SU-DHL-6 (cell line): Measurements from ENCODE around the gene INPP1.
"Not testable (repeated sequence)": the region's sequence is repeated elsewhere in the genome, so short reads cannot be mapped to it uniquely, and the experiment has no call there.

Experiments
- H2AFZ ChIP-seq: fragments of 200-600 bp; sonication (generic); 2 replicates; pipeline ENCODE4 v1.6.1; 2014; ENCODE audit warnings: low read depth, mild to moderate bottlenecking, moderate library complexity, mixed read lengths, antibody characterized with exemption, low read length; ENCODE audit not compliant: severe bottlenecking
- H3F3A ChIP-seq: fragments of 200-600 bp; shearing (Covaris generic); 2 replicates; pipeline ENCODE4 v1.6.0; 2016; ENCODE audit warnings: antibody characterized with exemption, mild to moderate bottlenecking; ENCODE audit not compliant: insufficient read depth
- H3K27ac ChIP-seq: fragments of 200-600 bp; sonication (generic); 2 replicates; pipeline ENCODE4 v1.5.1; 2016; ENCODE audit warnings: low read depth, mild to moderate bottlenecking, low read length, moderate library complexity, mixed read lengths
- H3K27me3 ChIP-seq: fragments of 200-600 bp; sonication (generic), shearing (Covaris generic); 2 replicates; pipeline ENCODE4 v1.6.0; 2014; ENCODE audit warnings: mild to moderate bottlenecking, low read length
- H3K36me3 ChIP-seq: fragments of 200-600 bp; sonication (generic); 2 replicates; pipeline ENCODE4 v1.6.1; 2014; ENCODE audit warnings: mild to moderate bottlenecking, low read length, mixed read lengths
- H3K4me2 ChIP-seq: fragments of 300-600, 200-600 bp; shearing (Covaris generic), sonication (generic); 2 replicates; pipeline ENCODE4 v1.6.0; 2014; ENCODE audit warnings: low read length, low read depth, mild to moderate bottlenecking; ENCODE audit not compliant: poor library complexity, severe bottlenecking
- H3K4me3 ChIP-seq: fragments of 200-600 bp; sonication (generic); 2 replicates; pipeline ENCODE4 v1.5.1; 2014; ENCODE audit warnings: antibody characterized with exemption, low read length, mild to moderate bottlenecking, mixed read lengths; ENCODE audit not compliant: insufficient read depth, poor library complexity, severe bottlenecking
- H3K79me2 ChIP-seq: fragments of 200-600 bp; sonication (generic); 2 replicates; pipeline ENCODE4 v1.6.1; 2014; ENCODE audit warnings: mild to moderate bottlenecking, low read length, moderate library complexity; ENCODE audit not compliant: insufficient read depth
- H3K9ac ChIP-seq: fragments of 200-600 bp; sonication (generic); 2 replicates; pipeline ENCODE4 v1.7.0; 2014; ENCODE audit warnings: mild to moderate bottlenecking, low read length
- H3K9me2 ChIP-seq: fragments of 200-600 bp; sonication (generic); replicated peaks from 2 replicates; pipeline ENCODE4 v1.6.1; 2014; ENCODE audit warnings: low read length; ENCODE audit not compliant: insufficient read depth
- H3K9me3 ChIP-seq: fragments of 200-600 bp; sonication (generic); 2 replicates; pipeline ENCODE4 v1.6.1; 2014; ENCODE audit warnings: low read length, mixed read lengths; ENCODE audit not compliant: insufficient read depth
- H4K20me1 ChIP-seq: fragments of 200-600 bp; sonication (generic); 2 replicates; pipeline ENCODE4 v1.6.1; 2014; ENCODE audit warnings: low read depth, mild to moderate bottlenecking, antibody characterized with exemption, low read length, moderate library complexity, mixed read lengths
- EZH2phosphoT487 ChIP-seq: fragments of 200-600 bp; sonication (generic), shearing (Covaris generic); conservative IDR thresholded peaks from 2 replicates; pipeline ENCODE4 v1.6.1; 2018; ENCODE audit warnings: mild to moderate bottlenecking, antibody characterized with exemption, low read length, moderate library complexity, mixed read lengths
- TF ChIP-seq, protein P1 (sequence below): fragments of 200-600 bp; sonication (generic); IDR thresholded peaks from one replicate; pipeline ENCODE4 v1.5.1; 2017; ENCODE audit warnings: antibody characterized with exemption, mild to moderate bottlenecking, low read length, moderate library complexity; ENCODE audit not compliant: insufficient read depth, poor library complexity, severe bottlenecking

Gene INPP1

DNA sequence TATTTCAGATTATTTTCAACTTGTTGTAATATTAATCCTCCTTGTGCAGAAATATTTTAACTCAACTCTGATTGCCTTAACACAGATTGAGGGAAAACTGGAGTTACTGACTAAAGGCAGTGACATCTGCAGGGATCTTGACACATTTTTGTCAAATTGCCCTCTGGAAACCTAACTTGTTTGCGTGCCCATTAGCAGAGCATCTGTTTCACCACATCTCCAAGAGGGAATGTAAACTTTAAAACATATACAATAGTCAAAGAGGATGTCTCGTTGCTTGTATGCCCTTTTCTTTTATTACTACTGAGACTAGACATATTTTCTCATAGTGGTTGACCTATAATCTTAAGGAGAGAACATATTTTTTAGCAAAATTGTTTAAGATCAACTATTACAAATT, 14.2 kb downstream of the INPP1 start:
- TF ChIP-seq, protein P1, sequence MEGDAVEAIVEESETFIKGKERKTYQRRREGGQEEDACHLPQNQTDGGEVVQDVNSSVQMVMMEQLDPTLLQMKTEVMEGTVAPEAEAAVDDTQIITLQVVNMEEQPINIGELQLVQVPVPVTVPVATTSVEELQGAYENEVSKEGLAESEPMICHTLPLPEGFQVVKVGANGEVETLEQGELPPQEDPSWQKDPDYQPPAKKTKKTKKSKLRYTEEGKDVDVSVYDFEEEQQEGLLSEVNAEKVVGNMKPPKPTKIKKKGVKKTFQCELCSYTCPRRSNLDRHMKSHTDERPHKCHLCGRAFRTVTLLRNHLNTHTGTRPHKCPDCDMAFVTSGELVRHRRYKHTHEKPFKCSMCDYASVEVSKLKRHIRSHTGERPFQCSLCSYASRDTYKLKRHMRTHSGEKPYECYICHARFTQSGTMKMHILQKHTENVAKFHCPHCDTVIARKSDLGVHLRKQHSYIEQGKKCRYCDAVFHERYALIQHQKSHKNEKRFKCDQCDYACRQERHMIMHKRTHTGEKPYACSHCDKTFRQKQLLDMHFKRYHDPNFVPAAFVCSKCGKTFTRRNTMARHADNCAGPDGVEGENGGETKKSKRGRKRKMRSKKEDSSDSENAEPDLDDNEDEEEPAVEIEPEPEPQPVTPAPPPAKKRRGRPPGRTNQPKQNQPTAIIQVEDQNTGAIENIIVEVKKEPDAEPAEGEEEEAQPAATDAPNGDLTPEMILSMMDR, result no peak
- TF ChIP-seq EZH2phosphoT487, result no peak
- no peaks in the 10 kb centered on the region for H3F3A ChIP-seq
- no peaks in the 10 kb centered on the region for H3K79me2 ChIP-seq
- no peak overlapping the region for H3K9ac ChIP-seq
- no peak overlapping the region for H3K4me3 ChIP-seq
- H4K20me1 ChIP-seq, result no peaks in the 10 kb centered on the region
- no peak overlapping the region for H3K4me2 ChIP-seq
- no peak overlapping the region for H3K27ac ChIP-seq
- H2AFZ ChIP-seq, result no peak overlapping the region
- no peaks in the 10 kb centered on the region for H3K36me3 ChIP-seq
- no peaks in the 10 kb centered on the region for H3K9me3 ChIP-seq
- H3K27me3 ChIP-seq, result no peaks in the 10 kb centered on the region
- no peaks in the 10 kb centered on the region for H3K9me2 ChIP-seq

DNA sequence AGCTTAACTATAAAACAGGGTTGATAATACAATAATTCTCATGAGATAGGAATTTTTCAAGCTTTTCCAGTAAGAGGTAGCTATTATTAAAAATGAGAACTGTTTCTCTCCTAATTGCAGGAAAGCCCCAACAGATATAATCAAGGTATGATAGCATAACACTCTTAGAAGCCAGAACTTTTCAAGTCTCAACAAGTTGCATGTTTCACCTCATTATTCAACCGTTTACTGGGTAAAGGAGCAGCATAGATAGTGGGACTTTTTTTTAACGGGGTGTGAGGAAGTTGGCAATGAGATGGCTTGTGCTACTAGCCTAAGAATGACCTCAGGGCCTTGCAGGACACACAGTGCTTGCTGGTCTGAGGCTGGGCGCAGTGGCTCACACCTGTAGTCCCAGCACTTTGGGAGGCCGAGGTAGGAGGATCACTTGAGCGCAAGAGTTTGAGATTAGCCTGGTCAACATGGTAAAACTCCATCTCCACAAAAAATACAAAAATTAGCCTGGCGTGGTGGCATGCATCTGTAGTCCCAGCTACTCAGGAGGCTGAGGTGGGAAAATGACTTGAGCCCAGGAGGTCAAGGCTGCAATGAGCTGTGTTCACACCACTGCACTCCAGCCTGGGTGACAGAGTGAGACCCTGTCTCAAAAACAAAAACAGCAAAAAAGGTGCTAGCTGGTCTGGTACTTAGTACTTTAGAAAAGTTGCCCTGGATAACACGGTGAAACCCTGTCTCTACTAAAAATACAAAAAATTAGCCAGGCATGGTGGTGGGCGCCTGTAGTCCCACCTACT, 15.5 kb downstream of the INPP1 start:
- H2AFZ ChIP-seq, result not testable (repeated sequence)

DNA sequence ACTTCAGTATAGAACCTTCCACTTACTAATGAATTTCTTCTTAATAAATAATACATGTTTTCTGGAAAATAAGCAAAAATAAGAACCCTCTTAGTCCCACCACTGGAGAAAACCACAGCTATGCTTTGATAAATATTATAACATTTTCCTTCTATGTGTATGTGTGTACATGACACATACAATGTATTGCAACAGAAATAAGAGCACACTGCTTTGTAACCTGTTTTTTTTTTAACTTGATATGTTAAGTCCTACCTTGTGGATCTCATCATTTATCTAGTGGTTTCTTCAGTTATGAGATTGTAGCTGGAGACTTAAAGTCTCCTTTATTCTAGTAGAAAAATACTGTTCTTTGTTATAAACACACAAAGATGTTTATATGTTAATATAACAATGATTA, 17.2 kb downstream of the INPP1 start:
- Histone ChIP-seq H3K27ac (no peak overlapping the region), H2AFZ (no peak overlapping the region), H3K79me2 (no peaks in the 10 kb centered on the region)

More for the DNA sequence above, 15.5 kb downstream of the INPP1 start:
- H3F3A ChIP-seq, H3K4me3 ChIP-seq, H3K79me2 ChIP-seq, H3K27ac ChIP-seq, H3K4me2 ChIP-seq, H4K20me1 ChIP-seq, H3K9me3 ChIP-seq, H3K36me3 ChIP-seq, H3K9ac ChIP-seq, H3K27me3 ChIP-seq, H3K9me2 ChIP-seq: not testable (repeated sequence)

DNA sequence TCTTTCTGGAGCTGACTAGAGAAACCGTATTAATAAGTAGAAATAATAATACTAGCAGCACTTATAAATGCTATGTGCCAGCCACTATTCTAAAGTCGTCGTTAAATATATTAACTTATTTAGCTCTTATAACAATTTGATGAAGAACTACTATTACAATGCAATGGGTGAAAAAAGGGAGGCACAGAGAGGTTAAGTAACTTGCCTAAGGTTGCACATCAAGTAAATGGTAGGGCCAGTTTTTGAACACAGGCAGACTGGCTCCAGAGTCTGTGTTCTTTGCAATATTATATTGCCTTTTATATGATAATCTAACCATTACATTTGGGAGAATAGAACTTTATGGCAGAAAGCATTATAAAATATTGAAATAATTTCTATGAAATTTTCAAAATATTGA, 17.6 kb downstream of the INPP1 start:
- H3K4me2 ChIP-seq, result no peak overlapping the region
- H3K9me2 ChIP-seq, result no peaks in the 10 kb centered on the region
- no peak overlapping the region for H3K9ac ChIP-seq
- no peak overlapping the region for H3K4me3 ChIP-seq
- H3K27me3 ChIP-seq, result no peaks in the 10 kb centered on the region
- no peaks in the 10 kb centered on the region for H3K9me3 ChIP-seq
- no peak overlapping the region for H2AFZ ChIP-seq
- no peak for TF ChIP-seq EZH2phosphoT487
- TF ChIP-seq, protein P1, result no peak
- no peaks in the 10 kb centered on the region for H3K79me2 ChIP-seq
- H3F3A ChIP-seq, result no peaks in the 10 kb centered on the region
- no peaks in the 10 kb centered on the region for H4K20me1 ChIP-seq
- H3K36me3 ChIP-seq, result no peaks in the 10 kb centered on the region
- H3K27ac ChIP-seq, result no peak overlapping the region

More for the DNA sequence above, 17.2 kb downstream of the INPP1 start:
- Histone ChIP-seq H3K4me2 (no peak overlapping the region), H3K27me3 (no peaks in the 10 kb centered on the region), H3F3A (no peaks in the 10 kb centered on the region), H3K9me3 (no peaks in the 10 kb centered on the region), H3K9ac (no peak overlapping the region), H4K20me1 (no peaks in the 10 kb centered on the region), H3K36me3 (no peaks in the 10 kb centered on the region), H3K4me3 (no peak overlapping the region), H3K9me2 (no peaks in the 10 kb centered on the region)
- no peak for TF ChIP-seq EZH2phosphoT487
- TF ChIP-seq, protein P1, result no peak
